IPS-NIHi7 (cell line): ENCODE measurements around the gene SP3.

Experiments
- DNase-seq: peaks from one replicate; pipeline ENCODE4 v3.0.0; 2012; ENCODE audit warnings: mixed read lengths; ENCODE audit errors: extremely low spot score

SP3 gene

GRCh38 chr2:173858291-173858731 lies 106.9 kb downstream of the SP3 start:
- no peak for DNase-seq
